BE2C (cell line): ENCODE results near the gene NFASC.

ENCODE experiments used
- DNase-seq: peaks from one replicate; pipeline ENCODE4 v3.0.0-alpha.2; 2020
- H3K27me3 ChIP-seq: fragments of 250-450 bp; sonication (Bioruptor Pico); 2 replicates; pipeline ENCODE4 v1.5.1; 2020; ENCODE audit warnings: mild to moderate bottlenecking
- H3K36me3 ChIP-seq: fragments of 250-450 bp; sonication (Bioruptor Pico); 2 replicates; pipeline ENCODE4 v1.5.1; 2020; ENCODE audit warnings: mild to moderate bottlenecking
- H3K4me1 ChIP-seq: fragments of 250-450 bp; sonication (Bioruptor Pico); 2 replicates; pipeline ENCODE4 v1.5.1; 2020
- H3K4me3 ChIP-seq: 2 replicates; pipeline ENCODE4 v1.5.1; 2011; ENCODE audit warnings: low read depth, low read length
- H3K9me3 ChIP-seq: fragments of 250-450 bp; sonication (Bioruptor Pico); 2 replicates; pipeline ENCODE4 v1.5.1; 2020
- CTCF ChIP-seq: IDR thresholded peaks from 2 replicates; pipeline ENCODE4 v1.5.1; 2012; ENCODE audit warnings: mild to moderate bottlenecking, low read depth, low read length

The NFASC gene

GRCh38 chr1:204987689-204988088, 117.0 kb downstream of the NFASC start:
- no peaks in the 10 kb centered on the region for H3K9me3 ChIP-seq
- TF ChIP-seq CTCF = no peak
- no peaks in the 10 kb centered on the region for H3K27me3 ChIP-seq
- no peaks in the 10 kb centered on the region for H3K36me3 ChIP-seq
- H3K4me3 ChIP-seq = no peak overlapping the region
- DNase-seq = no peak
- no peaks in the 10 kb centered on the region for H3K4me1 ChIP-seq

GRCh38 chr1:204988196-204988595, 117.5 kb downstream of the NFASC start:
- no peaks in the 10 kb centered on the region for H3K4me1 ChIP-seq
- TF ChIP-seq CTCF = no peak
- H3K36me3 ChIP-seq = no peaks in the 10 kb centered on the region
- no peaks in the 10 kb centered on the region for H3K27me3 ChIP-seq
- no peak overlapping the region for H3K4me3 ChIP-seq
- no peak for DNase-seq
- no peaks in the 10 kb centered on the region for H3K9me3 ChIP-seq

- Histone ChIP-seq H3K36me3 (no peaks in the 10 kb centered on the region), H3K4me3 (no peak overlapping the region), H3K27me3 (no peaks in the 10 kb centered on the region), H3K9me3 (no peaks in the 10 kb centered on the region), H3K4me1 (no peaks in the 10 kb centered on the region)
- DNase-seq = peak; percentile 77
- TF ChIP-seq CTCF = peak; percentile 100
These were observed 118.8 kb downstream of the NFASC start for GRCh38 chr1:204989266-204990058.

- DNase-seq = no peak
- no peak for TF ChIP-seq CTCF
- Histone ChIP-seq H3K4me1 (no peaks in the 10 kb centered on the region), H3K27me3 (no peaks in the 10 kb centered on the region), H3K4me3 (no peak overlapping the region), H3K36me3 (no peaks in the 10 kb centered on the region), H3K9me3 (no peaks in the 10 kb centered on the region)
These were observed 119.5 kb downstream of the NFASC start for GRCh38 chr1:204990059-204990664.

- H3K4me1 ChIP-seq = no peaks in the 10 kb centered on the region
- H3K4me3 ChIP-seq = no peak overlapping the region
- DNase-seq = no peak
- no peaks in the 10 kb centered on the region for H3K9me3 ChIP-seq
- H3K27me3 ChIP-seq = no peaks in the 10 kb centered on the region
- no peaks in the 10 kb centered on the region for H3K36me3 ChIP-seq
- TF ChIP-seq CTCF = no peak
These were observed 120.2 kb downstream of the NFASC start for GRCh38 chr1:204990721-204991341.
